Omental fat pad (tissue), 4 donors: Measurements from ENCODE around the gene SSPN. TPM values are rescaled to one million over a fixed set of nuclear protein-coding genes. Genes with fewer than 3 reads are reported as not detected.

Experiments used
- ATAC-seq: fragments of 150-250 bp; one replicate; pipeline ENCODE4 v1.9.1; 2016; ENCODE audit warnings: mild to moderate bottlenecking, moderate library complexity; ENCODE audit not compliant: low FRiP score
- DNase-seq: peaks from one replicate; pipeline ENCODE4 v3.0.0-alpha.2; 2019; ENCODE audit warnings: low spot score
- CTCF ChIP-seq, 3 donors: fragments of 450-650 bp; IDR thresholded peaks; one replicate each; pipeline ENCODE4 v1.5.1; 2016 to 2017; ENCODE audit warnings: antibody characterized with exemption in 3 of 3, mild to moderate bottlenecking in 3 of 3, moderate library complexity in 2 of 3
- total RNA-seq, 4 donors: library from RNA; depleted of rRNA; stranded (reverse); fragments of >200 nt; gene quantifications; one replicate each; pipeline ENCODE4 v1.1.0, GENCODE V29; 2016

SSPN gene
- total RNA-seq, 4 donors from 2014 or later, result 14.1 to 20.2 (median 16.1) TPM

DNA sequence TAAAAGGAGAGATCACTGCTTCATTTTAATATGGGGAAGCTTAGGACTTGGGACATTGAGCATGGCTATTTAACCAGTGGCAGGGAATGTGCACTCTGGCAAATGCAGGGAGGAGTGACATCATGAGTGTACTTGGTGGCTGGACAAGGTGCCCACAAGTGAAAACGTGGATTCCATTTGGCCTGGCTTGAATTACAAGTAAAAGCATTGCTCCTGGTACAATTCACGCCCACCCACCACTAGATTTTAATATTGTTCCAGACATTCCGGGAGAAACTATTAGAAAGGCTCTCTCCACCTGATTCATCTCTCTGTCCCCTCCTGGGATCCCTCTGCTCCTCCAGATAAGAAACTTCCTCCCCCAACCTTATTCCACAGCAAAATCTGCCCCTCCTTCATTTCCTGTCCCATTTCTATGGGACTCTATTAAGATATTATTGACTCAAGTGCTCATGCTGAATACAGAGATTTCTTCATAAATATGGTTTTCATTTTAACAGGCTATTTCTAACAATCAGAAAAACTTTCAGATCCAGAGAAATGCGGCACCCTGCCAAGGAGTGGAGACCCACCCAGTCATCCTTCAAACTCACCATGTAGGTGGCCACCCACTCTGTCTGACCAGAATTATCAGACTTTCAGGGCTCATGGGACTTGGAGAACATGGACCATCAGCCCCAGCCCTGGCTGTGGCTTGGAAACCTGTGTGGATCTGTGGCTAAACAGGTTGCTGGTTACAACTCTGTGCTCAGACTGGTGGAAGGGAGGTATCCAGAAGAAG lies 43.2 kb downstream of the SSPN start:
- no peak for DNase-seq
- ATAC-seq, result peak; percentile 42
- TF ChIP-seq CTCF (IDR thresholded peaks at IDR 0.05), result no peak

DNA sequence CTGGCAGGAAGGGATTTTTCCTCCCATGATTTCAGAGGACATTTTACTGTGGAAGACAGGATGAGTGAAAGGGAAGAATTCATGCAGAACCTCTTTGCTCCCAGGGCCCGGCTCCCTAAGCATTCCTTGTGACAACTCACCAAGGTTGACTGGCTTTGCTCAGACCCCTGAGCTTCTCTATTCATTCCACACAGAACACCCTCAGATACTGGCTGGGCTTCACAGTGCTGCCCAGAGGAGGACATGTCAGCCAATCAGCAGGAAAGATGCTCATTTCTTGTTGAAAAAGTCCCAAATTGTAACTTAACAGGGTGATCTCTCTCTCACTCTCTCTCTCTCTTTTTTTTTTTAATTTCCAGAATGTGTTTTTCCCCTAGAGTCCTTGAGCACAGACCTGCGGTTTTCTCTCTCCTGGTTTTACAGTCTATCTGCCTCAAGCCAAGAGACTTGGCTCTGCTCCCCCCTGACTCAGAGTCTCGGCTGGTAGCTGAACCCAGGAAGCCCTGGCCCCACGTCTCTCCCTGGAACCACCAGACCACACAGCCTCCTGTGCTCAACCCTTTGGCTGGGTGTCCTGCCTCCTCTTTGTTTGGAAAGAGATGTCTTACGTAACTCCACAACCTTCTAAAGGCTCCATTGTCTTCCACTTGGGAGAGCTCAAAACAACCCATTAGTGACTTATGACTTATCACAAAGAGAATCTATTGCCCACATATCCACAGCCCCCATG lies 43.9 kb downstream of the SSPN start:
- TF ChIP-seq CTCF (IDR thresholded peaks at IDR 0.05), result no peak
- DNase-seq (no peak), ATAC-seq (peak; percentile 70)

DNA sequence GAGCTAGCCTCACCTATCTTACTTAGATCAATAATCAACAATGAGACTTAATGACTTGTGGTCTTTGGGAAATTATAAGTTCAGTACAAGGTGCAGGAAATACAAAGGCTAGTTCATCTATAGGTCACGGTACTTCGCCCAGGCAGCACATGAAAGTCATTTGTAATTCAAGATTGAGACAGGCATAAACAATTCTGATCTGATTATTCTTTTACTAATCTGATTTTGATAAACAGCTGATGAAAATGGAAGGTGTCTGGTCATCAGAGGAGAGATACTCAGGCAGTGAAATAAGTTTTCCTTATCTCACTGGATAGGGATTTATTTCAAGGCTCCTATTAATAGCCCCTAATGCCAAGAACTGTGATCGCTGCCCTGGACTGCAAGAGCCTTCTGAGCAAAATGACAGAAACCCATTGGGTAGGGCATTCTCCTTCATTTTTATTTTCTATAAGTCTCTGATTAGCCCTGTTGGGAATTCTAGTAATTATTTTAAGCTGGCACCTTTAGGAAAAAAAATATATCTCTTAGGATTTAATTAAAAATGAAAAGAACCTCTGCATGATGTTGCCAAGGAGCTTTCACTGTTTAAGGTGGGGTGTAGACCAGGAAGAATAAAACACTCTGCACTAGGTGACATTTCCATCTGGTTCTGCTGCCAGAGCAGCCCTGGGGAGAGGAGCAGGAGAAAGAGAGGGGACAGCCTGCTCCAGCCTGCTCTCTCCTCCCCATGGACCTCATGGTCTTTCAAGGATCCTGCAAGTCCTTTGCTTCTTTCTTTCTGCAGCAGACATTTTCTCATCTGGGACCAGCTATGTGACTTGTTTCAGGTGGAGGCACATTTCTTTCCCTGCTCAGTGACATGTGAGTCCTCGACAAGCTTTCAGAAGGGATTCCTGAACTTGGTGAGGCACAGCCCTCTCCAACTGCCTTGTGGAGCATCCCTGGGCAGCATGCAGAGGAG lies 44.8 kb downstream of the SSPN start:
- TF ChIP-seq CTCF (IDR thresholded peaks at IDR 0.05), result no peak
- ATAC-seq (no peak), DNase-seq (no peak)

DNA sequence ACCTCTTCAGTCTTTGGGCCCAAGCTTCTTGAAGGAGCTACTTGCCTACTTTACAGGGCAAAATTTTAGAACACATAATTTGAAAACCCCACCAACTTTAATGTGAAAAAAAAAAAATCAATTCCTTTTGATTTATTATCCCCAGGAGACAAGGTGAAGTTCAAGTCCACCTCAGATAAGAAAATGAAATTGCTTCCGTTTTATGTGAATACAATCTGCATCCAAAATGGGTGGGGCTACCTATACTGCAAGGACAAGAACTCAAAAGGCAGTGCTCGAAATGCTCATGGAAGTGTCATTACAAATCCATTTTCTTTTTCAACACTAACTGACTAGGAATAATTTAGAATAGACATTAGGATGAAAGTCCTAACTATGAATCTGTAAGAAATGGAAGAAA lies 45.7 kb downstream of the SSPN start:
- TF ChIP-seq CTCF (IDR thresholded peaks at IDR 0.05), result no peak
- ATAC-seq (no peak), DNase-seq (no peak)

- DNase-seq (no peak), ATAC-seq (no peak)
- no peak for TF ChIP-seq CTCF (IDR thresholded peaks at IDR 0.05)
Observed at GRCh38 chr12:26242683-26243082, 47.3 kb downstream of the SSPN start.

DNA sequence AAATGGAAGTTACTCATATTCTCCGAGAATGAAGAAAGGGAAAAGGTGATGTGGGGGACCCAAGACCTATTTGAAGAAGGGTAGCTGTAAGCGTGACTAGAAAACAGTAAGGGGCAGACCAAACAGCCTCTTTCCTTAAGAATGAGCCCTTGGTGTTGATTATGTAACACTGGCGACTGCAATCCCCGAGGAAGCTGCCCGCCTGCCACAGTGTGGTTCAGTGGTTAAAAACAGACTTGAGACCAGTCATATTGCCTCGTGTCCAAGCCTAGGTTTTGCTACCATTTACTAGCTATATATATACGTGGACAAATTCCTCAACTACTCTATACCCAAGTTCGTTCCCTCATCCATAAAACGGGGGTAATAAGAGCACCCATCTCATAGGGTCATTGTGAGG lies 49.1 kb downstream of the SSPN start:
- ATAC-seq, result no peak
- DNase-seq, result no peak
- no peak for TF ChIP-seq CTCF (IDR thresholded peaks at IDR 0.05)
